Suprapubic skin (tissue), 4 donors: ENCODE data around the gene ACAD11. TPM values are rescaled to one million over a fixed set of nuclear protein-coding genes. Genes with fewer than 3 reads are reported as not detected.

Source experiments
- DNase-seq, 2 donors: peaks; one replicate each; pipeline ENCODE4 v3.0.0-alpha.2; 2019; ENCODE audit warnings: low spot score in 2 of 2
- H3K27ac ChIP-seq: fragments of 200-600 bp; sonication (generic); one replicate; pipeline ENCODE4 v1.5.1; 2019
- H3K27me3 ChIP-seq: fragments of 200-600 bp; sonication (generic); one replicate; pipeline ENCODE4 v1.5.1; 2019
- H3K36me3 ChIP-seq: fragments of 200-600 bp; sonication (generic); one replicate; pipeline ENCODE4 v1.5.1; 2019
- H3K4me1 ChIP-seq: fragments of 200-600 bp; sonication (generic); one replicate; pipeline ENCODE4 v1.5.1; 2019
- H3K4me3 ChIP-seq: fragments of 200-600 bp; sonication (generic); one replicate; pipeline ENCODE4 v1.5.1; 2019; ENCODE audit warnings: mild to moderate bottlenecking
- H3K9me3 ChIP-seq: fragments of 200-600 bp; sonication (generic); one replicate; pipeline ENCODE4 v1.5.1; 2019
- EP300 ChIP-seq: sonication (generic); formaldehyde crosslinking; IDR thresholded peaks from one replicate; pipeline ENCODE4 v1.6.1; 2017; ENCODE audit warnings: antibody characterized with exemption
- POLR2A ChIP-seq, 2 donors: fragments of 450-650 bp; IDR thresholded peaks; one replicate each; pipeline ENCODE4 v1.6.1; 2017; ENCODE audit warnings: antibody characterized with exemption in 2 of 2, mild to moderate bottlenecking in 2 of 2, moderate library complexity in 2 of 2
- POLR2AphosphoS5 ChIP-seq, 3 donors: sonication (generic); formaldehyde crosslinking; IDR thresholded peaks; one replicate each; pipeline ENCODE4 v1.6.1; 2017; ENCODE audit warnings: antibody characterized with exemption in 3 of 3
- WGBS: methylation state at CpG from one replicate; pipeline ENCODE4 v1.1.5; 2018; 5-methylcytosine and 5-hydroxymethylcytosine counted together
- total RNA-seq, 4 donors: library from RNA; depleted of rRNA; stranded (reverse); fragments of >200 nt; gene quantifications; one replicate each; pipeline ENCODE4 v1.1.0, GENCODE V29; 2016
- TF ChIP-seq, protein P1 (sequence below), 2 donors: fragments of 200-600 bp in 1 of 2; fragments of 450-650 bp in 1 of 2; sonication (generic) in 1 of 2; IDR thresholded peaks; one replicate each; pipeline ENCODE4 v1.5.1; 2016 to 2019; ENCODE audit warnings: antibody characterized with exemption in 2 of 2, mild to moderate bottlenecking in 1 of 2, moderate library complexity in 1 of 2

The ACAD11 gene
- total RNA-seq, 4 donors from 2014 or later = 18.2 to 112 (median 23.3) TPM

DNA sequence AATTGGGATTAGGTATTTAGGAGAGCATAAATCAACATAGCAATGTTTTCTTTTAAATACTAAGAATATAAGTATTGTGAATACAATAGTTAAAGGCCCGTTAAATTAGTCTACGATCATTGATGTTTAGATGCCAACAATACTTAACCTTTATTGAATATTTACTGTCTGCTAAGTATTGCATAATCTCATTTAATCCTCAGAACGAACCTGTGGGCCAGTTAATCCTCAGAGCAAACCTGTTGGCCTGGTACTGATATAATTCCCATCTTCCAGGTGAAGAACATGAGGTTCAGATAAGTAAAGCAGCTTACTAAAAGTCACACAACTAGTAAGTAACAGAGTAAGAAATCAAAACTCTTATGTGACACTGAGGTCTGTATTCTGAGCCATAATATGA lies 119.9 kb downstream of the ACAD11 start:
- TF ChIP-seq EP300 = no peak
- TF ChIP-seq, protein P1, sequence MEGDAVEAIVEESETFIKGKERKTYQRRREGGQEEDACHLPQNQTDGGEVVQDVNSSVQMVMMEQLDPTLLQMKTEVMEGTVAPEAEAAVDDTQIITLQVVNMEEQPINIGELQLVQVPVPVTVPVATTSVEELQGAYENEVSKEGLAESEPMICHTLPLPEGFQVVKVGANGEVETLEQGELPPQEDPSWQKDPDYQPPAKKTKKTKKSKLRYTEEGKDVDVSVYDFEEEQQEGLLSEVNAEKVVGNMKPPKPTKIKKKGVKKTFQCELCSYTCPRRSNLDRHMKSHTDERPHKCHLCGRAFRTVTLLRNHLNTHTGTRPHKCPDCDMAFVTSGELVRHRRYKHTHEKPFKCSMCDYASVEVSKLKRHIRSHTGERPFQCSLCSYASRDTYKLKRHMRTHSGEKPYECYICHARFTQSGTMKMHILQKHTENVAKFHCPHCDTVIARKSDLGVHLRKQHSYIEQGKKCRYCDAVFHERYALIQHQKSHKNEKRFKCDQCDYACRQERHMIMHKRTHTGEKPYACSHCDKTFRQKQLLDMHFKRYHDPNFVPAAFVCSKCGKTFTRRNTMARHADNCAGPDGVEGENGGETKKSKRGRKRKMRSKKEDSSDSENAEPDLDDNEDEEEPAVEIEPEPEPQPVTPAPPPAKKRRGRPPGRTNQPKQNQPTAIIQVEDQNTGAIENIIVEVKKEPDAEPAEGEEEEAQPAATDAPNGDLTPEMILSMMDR (IDR thresholded peaks at IDR 0.05) = no peak
- no peak for TF ChIP-seq POLR2A (IDR thresholded peaks at IDR 0.05)
- no peak for TF ChIP-seq POLR2AphosphoS5 (IDR thresholded peaks at IDR 0.05)
- no peaks in the 10 kb centered on the region for H3K9me3 ChIP-seq
- DNase-seq = no peak
- H3K4me1 ChIP-seq = peaks cover 19% of the 10 kb centered on the region
- WGBS = 41% methylated on average over 3 of the region's 3 CpGs
- peaks cover 33% of the 10 kb centered on the region for H3K36me3 ChIP-seq
- no peak overlapping the region for H3K27ac ChIP-seq
- no peak overlapping the region for H3K4me3 ChIP-seq
- no peaks in the 10 kb centered on the region for H3K27me3 ChIP-seq

DNA sequence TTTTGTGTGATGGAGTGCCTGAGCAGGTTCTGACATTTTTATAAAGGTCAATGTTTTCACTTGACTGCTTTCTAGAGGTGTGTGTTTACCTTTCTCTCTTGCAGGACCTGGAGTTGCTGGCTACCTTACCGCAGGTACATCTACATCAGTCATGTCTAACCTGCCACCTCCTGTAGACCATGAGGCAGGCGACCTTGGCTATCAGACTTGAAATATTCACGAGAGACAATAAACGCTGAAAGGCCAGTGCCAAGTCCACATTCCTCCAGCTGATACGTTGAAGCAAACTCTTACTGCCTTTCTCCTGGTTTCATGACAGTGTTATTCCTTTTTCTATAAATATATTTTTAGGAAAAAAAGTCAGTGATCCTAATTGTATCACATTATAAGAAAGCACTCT lies 121.5 kb downstream of the ACAD11 start:
- Histone ChIP-seq H3K27ac (no peak overlapping the region), H3K4me1 (peaks cover 13% of the 10 kb centered on the region), H3K27me3 (no peaks in the 10 kb centered on the region), H3K9me3 (no peaks in the 10 kb centered on the region), H3K4me3 (no peak overlapping the region), H3K36me3 (peaks cover 46% of the 10 kb centered on the region)
- no peak for TF ChIP-seq POLR2A (IDR thresholded peaks at IDR 0.05)
- TF ChIP-seq EP300 = no peak
- 71% methylated on average over 5 of the region's 5 CpGs for WGBS
- no peak for DNase-seq

DNA sequence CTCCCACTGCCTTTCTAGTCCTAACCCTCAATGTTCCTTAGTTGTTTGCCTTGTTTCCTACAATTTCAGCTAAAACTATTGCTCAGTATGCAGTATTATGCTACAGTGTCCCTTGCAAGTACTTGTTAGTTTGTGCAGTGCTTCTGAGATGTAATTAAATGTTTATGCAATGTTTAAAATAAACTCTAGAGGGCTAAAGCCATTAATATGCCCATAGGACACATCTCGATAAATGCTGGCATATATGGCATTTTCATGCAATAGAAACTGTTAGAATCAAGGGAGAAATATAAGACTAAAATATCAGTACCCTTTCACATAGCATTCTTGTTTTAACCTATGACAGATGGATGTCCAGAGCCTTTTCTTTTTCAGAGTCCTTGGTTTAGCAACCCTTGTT lies 122.3 kb downstream of the ACAD11 start:
- no peak for DNase-seq
- 89% methylated on average over 1 of the region's 1 CpG for WGBS
- TF ChIP-seq POLR2AphosphoS5 (IDR thresholded peaks at IDR 0.05) = no peak
- TF ChIP-seq POLR2A (IDR thresholded peaks at IDR 0.05) = no peak
- TF ChIP-seq EP300 = no peak
- Histone ChIP-seq H3K4me3 (no peak overlapping the region), H3K4me1 (peaks cover 5% of the 10 kb centered on the region), H3K27ac (no peak overlapping the region), H3K9me3 (no peaks in the 10 kb centered on the region), H3K36me3 (peaks cover 54% of the 10 kb centered on the region), H3K27me3 (no peaks in the 10 kb centered on the region)

DNA sequence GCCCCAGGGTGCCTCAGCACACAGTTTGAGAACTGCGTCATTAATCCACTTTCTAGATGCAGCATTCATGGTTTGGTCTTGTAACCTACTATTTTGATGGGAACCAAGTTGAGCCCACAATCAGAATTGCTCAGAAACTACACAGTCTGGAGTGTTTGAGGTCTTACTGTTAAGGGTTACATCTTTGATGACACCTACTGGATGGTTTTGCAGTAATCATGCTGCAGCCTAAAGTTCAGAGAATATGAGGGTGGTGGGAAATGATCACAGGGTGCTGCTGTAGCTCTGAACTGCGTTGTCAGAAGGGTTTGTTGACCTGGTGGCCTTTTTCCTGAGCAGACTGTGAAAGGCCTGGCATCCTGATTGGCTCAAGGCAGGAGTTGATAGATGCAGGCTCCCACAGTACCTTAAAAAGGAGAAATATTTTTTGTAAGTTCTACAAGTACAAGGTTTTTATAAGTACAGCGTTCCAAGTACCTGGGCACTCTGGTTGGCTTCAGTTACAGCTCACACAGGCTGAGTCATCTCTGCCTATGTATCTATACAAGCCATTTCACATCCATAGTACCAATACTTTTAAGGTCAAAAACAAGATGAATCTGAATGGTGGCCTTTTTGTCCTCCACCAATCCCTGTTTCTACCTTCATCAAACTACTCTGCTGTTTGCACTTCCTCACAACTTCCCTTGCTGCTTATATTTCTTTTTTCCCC lies 123.0 kb downstream of the ACAD11 start:
- TF ChIP-seq POLR2A (IDR thresholded peaks at IDR 0.05) (no peak), EP300 (no peak)
- TF ChIP-seq, protein P1 (IDR thresholded peaks at IDR 0.05) = no peak
- no peaks in the 10 kb centered on the region for H3K9me3 ChIP-seq

DNA sequence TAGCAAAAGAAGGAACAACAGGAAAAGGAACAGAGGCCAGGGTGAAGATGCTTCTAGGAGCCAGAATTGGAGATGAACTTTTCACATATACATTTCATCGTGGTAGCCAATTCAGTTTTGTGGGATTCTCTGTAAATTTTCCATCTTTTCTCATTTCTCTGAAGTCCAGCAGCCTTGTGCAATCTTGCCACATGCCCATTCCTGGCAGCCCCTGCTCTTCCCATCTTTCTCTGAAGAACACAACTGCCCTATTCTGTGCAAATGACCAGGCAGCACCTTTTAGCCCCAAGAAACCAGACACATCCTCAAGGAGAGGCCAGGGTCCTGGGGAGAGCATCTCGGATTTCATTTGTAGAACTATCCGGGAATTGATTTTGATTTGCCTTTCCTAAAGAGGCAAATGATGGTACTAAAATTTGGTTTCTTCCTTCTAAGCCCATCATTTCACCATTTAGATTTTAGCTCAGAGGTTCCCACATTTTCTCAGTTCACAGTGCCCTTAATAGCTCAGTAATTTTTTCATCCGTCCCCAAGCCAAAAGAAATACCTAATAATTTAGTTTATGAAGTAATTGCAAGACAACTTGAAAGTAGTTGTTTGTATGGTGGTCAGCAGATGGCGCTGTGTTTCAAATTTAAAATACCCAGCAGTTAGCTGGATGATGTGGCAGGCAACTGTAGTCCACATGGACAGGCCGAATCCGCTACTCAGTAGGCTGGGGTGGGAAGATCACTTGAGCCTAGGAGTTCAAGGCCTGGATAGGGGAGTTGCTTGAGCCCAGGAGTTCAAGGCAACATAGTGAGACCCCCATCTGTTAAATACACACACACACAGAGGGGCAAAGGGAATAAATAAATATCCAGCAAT lies 123.8 kb downstream of the ACAD11 start:
- Histone ChIP-seq H3K4me1 (peaks cover 5% of the 10 kb centered on the region), H3K4me3 (no peak overlapping the region), H3K9me3 (no peaks in the 10 kb centered on the region), H3K27ac (no peak overlapping the region), H3K36me3 (peaks cover 63% of the 10 kb centered on the region), H3K27me3 (no peaks in the 10 kb centered on the region)
- TF ChIP-seq, protein P1 (IDR thresholded peaks at IDR 0.05) = peak; percentile 48 to 57
- no peak for TF ChIP-seq POLR2AphosphoS5 (IDR thresholded peaks at IDR 0.05)
- DNase-seq = peak; percentile 76 to 80
- WGBS = 51% methylated on average over 7 of the region's 7 CpGs

More for the DNA sequence above, 123.0 kb downstream of the ACAD11 start:
- Histone ChIP-seq H3K4me3 (no peak overlapping the region), H3K4me1 (peaks cover 5% of the 10 kb centered on the region), H3K27me3 (no peaks in the 10 kb centered on the region), H3K36me3 (peaks cover 58% of the 10 kb centered on the region), H3K27ac (no peak overlapping the region)
- DNase-seq = no peak
- 70% methylated on average over 3 of the region's 3 CpGs for WGBS

DNA sequence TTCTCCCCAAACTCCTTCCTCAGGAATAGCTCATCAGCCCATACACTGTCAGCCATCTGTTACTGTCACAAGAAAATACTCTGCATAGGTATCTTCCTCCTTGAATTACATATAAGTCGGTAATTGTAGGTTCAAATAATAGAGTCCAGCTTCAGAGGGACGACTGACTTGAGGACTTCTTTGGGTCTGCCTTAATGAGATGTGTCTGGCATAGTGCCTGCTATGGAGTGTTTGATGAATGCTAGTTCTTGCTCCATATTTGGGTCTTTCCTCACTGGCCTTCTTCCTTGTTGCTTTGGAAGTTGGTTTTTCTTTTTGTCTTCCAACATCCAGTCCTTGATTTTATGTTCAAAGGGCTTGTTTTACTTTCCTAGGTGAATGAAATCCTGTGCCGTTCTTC lies 129.0 kb downstream of the ACAD11 start:
- Histone ChIP-seq H3K4me1 (no peaks in the 10 kb centered on the region), H3K36me3 (peaks cover 79% of the 10 kb centered on the region), H3K4me3 (no peak overlapping the region), H3K27me3 (no peaks in the 10 kb centered on the region), H3K27ac (no peak overlapping the region), H3K9me3 (no peaks in the 10 kb centered on the region)
- no peak for DNase-seq
- TF ChIP-seq, protein P1 (IDR thresholded peaks at IDR 0.05) = no peak
- no peak for TF ChIP-seq POLR2A (IDR thresholded peaks at IDR 0.05)
- TF ChIP-seq POLR2AphosphoS5 (IDR thresholded peaks at IDR 0.05) = no peak
- TF ChIP-seq EP300 = no peak
- 91% methylated on average over 3 of the region's 3 CpGs for WGBS
